ENCODE data around the gene SLC12A2. TPM values are rescaled to one million over a fixed set of nuclear protein-coding genes. Genes with fewer than 3 reads are reported as not detected.

The SLC12A2 gene
- total and polyA plus RNA-seq, 9 of the 15 experiments (the other 6 are each of a cell fraction or from before 2014, with no cell fraction given): 5.1 to 20.3 (median 12.6) TPM

- TF ChIP-seq, protein P1, sequence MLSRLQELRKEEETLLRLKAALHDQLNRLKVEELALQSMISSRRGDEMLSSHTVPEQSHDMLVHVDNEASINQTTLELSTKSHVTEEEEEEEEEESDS (CRISPR knock-in tag; IDR thresholded peaks at IDR 0.05): no peak
- TF ChIP-seq, protein P2, sequence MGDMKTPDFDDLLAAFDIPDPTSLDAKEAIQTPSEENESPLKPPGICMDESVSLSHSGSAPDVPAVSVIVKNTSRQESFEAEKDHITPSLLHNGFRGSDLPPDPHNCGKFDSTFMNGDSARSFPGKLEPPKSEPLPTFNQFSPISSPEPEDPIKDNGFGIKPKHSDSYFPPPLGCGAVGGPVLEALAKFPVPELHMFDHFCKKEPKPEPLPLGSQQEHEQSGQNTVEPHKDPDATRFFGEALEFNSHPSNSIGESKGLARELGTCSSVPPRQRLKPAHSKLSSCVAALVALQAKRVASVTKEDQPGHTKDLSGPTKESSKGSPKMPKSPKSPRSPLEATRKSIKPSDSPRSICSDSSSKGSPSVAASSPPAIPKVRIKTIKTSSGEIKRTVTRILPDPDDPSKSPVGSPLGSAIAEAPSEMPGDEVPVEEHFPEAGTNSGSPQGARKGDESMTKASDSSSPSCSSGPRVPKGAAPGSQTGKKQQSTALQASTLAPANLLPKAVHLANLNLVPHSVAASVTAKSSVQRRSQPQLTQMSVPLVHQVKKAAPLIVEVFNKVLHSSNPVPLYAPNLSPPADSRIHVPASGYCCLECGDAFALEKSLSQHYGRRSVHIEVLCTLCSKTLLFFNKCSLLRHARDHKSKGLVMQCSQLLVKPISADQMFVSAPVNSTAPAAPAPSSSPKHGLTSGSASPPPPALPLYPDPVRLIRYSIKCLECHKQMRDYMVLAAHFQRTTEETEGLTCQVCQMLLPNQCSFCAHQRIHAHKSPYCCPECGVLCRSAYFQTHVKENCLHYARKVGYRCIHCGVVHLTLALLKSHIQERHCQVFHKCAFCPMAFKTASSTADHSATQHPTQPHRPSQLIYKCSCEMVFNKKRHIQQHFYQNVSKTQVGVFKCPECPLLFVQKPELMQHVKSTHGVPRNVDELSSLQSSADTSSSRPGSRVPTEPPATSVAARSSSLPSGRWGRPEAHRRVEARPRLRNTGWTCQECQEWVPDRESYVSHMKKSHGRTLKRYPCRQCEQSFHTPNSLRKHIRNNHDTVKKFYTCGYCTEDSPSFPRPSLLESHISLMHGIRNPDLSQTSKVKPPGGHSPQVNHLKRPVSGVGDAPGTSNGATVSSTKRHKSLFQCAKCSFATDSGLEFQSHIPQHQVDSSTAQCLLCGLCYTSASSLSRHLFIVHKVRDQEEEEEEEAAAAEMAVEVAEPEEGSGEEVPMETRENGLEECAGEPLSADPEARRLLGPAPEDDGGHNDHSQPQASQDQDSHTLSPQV (IDR thresholded peaks at IDR 0.05): 0 out of 2 replicates have a peak, but pooled peaks have one; percentile 43
- TF ChIP-seq CHD1 (IDR thresholded peaks at IDR 0.05; ENCODE audit: low read length) (no peak), DEAF1 (CRISPR knock-in tag; IDR thresholded peaks at IDR 0.05) (no peak), ZBTB1 (CRISPR knock-in tag; IDR thresholded peaks at IDR 0.05; ENCODE audit: borderline replicate concordance, low read depth) (peak; percentile 85; the same call in 1 of the 2 replicates), FUS (optimal IDR thresholded peaks at IDR 0.05; ENCODE audit: low read depth, low read length) (no peak), NR4A1 (CRISPR knock-in tag; IDR thresholded peaks at IDR 0.05) (no peak), NR4A1 (tag; IDR thresholded peaks at IDR 0.05) (no peak), ZBTB8A (IDR thresholded peaks at IDR 0.05; ENCODE audit: partially characterized antibody) (no peak), ARID3B (CRISPR knock-in tag; IDR thresholded peaks at IDR 0.05; ENCODE audit: borderline replicate concordance) (no peak), E2F3 (CRISPR knock-in tag; IDR thresholded peaks at IDR 0.05) (no peak), ETS2 (tag; IDR thresholded peaks at IDR 0.05; ENCODE audit: borderline replicate concordance, poor library complexity, severe bottlenecking) (no peak), ZBTB49 (CRISPR knock-in tag; IDR thresholded peaks at IDR 0.05; ENCODE audit: borderline replicate concordance) (no peak)
- TF ChIP-seq, protein P3, sequence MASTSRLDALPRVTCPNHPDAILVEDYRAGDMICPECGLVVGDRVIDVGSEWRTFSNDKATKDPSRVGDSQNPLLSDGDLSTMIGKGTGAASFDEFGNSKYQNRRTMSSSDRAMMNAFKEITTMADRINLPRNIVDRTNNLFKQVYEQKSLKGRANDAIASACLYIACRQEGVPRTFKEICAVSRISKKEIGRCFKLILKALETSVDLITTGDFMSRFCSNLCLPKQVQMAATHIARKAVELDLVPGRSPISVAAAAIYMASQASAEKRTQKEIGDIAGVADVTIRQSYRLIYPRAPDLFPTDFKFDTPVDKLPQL (IDR thresholded peaks at IDR 0.05; ENCODE audit: extremely low read depth, insufficient read length): no peak
These were observed 974 bp upstream of the SLC12A2 start (continued) for GRCh38 chr5:128082551-128083032.
